Subcutaneous abdominal adipose tissue (tissue), 5 donors: ENCODE results near the gene PRPSAP2.

Experiments used
- H3K27ac ChIP-seq: one replicate; pipeline ENCODE4 v1.7.0; 2013; ENCODE audit warnings: low read depth, mild to moderate bottlenecking, inconsistent platforms, low read length, moderate library complexity
- H3K27me3 ChIP-seq, 5 donors: one replicate each; pipeline ENCODE4 v1.7.0; 2013; ENCODE audit warnings: low read length in 5 of 5, inconsistent platforms in 1 of 5; ENCODE audit not compliant: control insufficient read depth in 5 of 5, insufficient read depth in 4 of 5
- H3K36me3 ChIP-seq, 5 donors: one replicate each; pipeline ENCODE4 v1.7.0; 2013; ENCODE audit warnings: low read length in 5 of 5; ENCODE audit not compliant: control insufficient read depth in 5 of 5, insufficient read depth in 5 of 5
- H3K4me1 ChIP-seq, 5 donors: one replicate each; pipeline ENCODE4 v1.7.0; 2013; ENCODE audit warnings: low read length in 5 of 5, mild to moderate bottlenecking in 3 of 5, moderate library complexity in 1 of 5; ENCODE audit not compliant: control insufficient read depth in 5 of 5, insufficient read depth in 5 of 5
- H3K4me3 ChIP-seq, 5 donors: one replicate each; pipeline ENCODE4 v1.7.0; 2013; ENCODE audit warnings: low read length in 5 of 5, low read depth in 1 of 5
- H3K9ac ChIP-seq, 5 donors: one replicate each; pipeline ENCODE4 v1.7.0; 2013; ENCODE audit warnings: low read length in 5 of 5, mild to moderate bottlenecking in 4 of 5, moderate library complexity in 3 of 5
- H3K9me3 ChIP-seq, 5 donors: one replicate each; pipeline ENCODE4 v1.7.0; 2013; ENCODE audit warnings: low read length in 5 of 5; ENCODE audit not compliant: control insufficient read depth in 5 of 5
- donor health status: healthy.
- donor health status: healthy.
- donor health status: healthy.
- donor health status: healthy.
- donor health status: healthy.

The PRPSAP2 gene

GRCh38 chr17:18965530-18966236 lies 107.8 kb downstream of the PRPSAP2 start:
- Histone ChIP-seq H3K27ac (no peak overlapping the region), H3K36me3 (no peaks in the 10 kb centered on the region), H3K27me3 (no peaks in the 10 kb centered on the region), H3K9me3 (no peaks in the 10 kb centered on the region), H3K4me1 (peaks cover 2 to 39% (median 10%) of the 10 kb centered on the region in 5 donors), H3K9ac (no peak overlapping the region), H3K4me3 (no peak overlapping the region)

GRCh38 chr17:18966831-18967624 lies 109.1 kb downstream of the PRPSAP2 start:
- Histone ChIP-seq H3K27ac (no peak overlapping the region), H3K27me3 (no peaks in the 10 kb centered on the region), H3K4me3 (peak overlapping the region in 1 of 5 donors; percentile 4), H3K9ac (peak overlapping the region in 1 of 5 donors; percentile 26), H3K4me1 (peaks cover 0 to 29% (median 10%) of the 10 kb centered on the region in 5 donors), H3K36me3 (no peaks in the 10 kb centered on the region), H3K9me3 (no peaks in the 10 kb centered on the region)

- Histone ChIP-seq H3K9ac (no peak overlapping the region), H3K4me3 (no peak overlapping the region), H3K9me3 (no peaks in the 10 kb centered on the region), H3K27ac (no peak overlapping the region), H3K36me3 (no peaks in the 10 kb centered on the region), H3K4me1 (peaks cover 0 to 23% (median 10%) of the 10 kb centered on the region in 5 donors), H3K27me3 (no peaks in the 10 kb centered on the region)
Observed at GRCh38 chr17:18967916-18968315, 110.0 kb downstream of the PRPSAP2 start.

GRCh38 chr17:18968345-18968744 lies 110.4 kb downstream of the PRPSAP2 start:
- H3K9me3 ChIP-seq: no peaks in the 10 kb centered on the region
- H3K27me3 ChIP-seq: no peaks in the 10 kb centered on the region
- peaks cover 0 to 21% (median 10%) of the 10 kb centered on the region in 5 donors for H3K4me1 ChIP-seq
- H3K4me3 ChIP-seq: no peak overlapping the region
- no peak overlapping the region for H3K27ac ChIP-seq
- no peak overlapping the region for H3K9ac ChIP-seq
- no peaks in the 10 kb centered on the region for H3K36me3 ChIP-seq

- Histone ChIP-seq H3K9ac (no peak overlapping the region), H3K4me1 (peaks cover 0 to 12% (median 9%) of the 10 kb centered on the region in 5 donors), H3K36me3 (no peaks in the 10 kb centered on the region), H3K4me3 (no peak overlapping the region), H3K27me3 (no peaks in the 10 kb centered on the region), H3K9me3 (no peaks in the 10 kb centered on the region), H3K27ac (no peak overlapping the region)
Observed at GRCh38 chr17:18968945-18969887, 111.3 kb downstream of the PRPSAP2 start.

- H3K4me3 ChIP-seq: no peak overlapping the region
- no peaks in the 10 kb centered on the region for H3K36me3 ChIP-seq
- no peaks in the 10 kb centered on the region for H3K9me3 ChIP-seq
- H3K9ac ChIP-seq: no peak overlapping the region
- no peaks in the 10 kb centered on the region for H3K27me3 ChIP-seq
- H3K27ac ChIP-seq: no peak overlapping the region
- peaks cover 0 to 11% (median 9%) of the 10 kb centered on the region in 5 donors for H3K4me1 ChIP-seq
Observed at GRCh38 chr17:18970582-18971480, 112.9 kb downstream of the PRPSAP2 start.

- no peaks in the 10 kb centered on the region for H3K36me3 ChIP-seq
- H3K27me3 ChIP-seq: no peaks in the 10 kb centered on the region
- H3K9ac ChIP-seq: no peak overlapping the region
- no peak overlapping the region for H3K4me3 ChIP-seq
- peaks cover 0 to 8% (median 8%) of the 10 kb centered on the region in 5 donors for H3K4me1 ChIP-seq
- no peaks in the 10 kb centered on the region for H3K9me3 ChIP-seq
- no peak overlapping the region for H3K27ac ChIP-seq
Observed at GRCh38 chr17:18971801-18972200, 113.9 kb downstream of the PRPSAP2 start.

- peaks cover 0 to 5% (median 0%) of the 10 kb centered on the region in 5 donors for H3K36me3 ChIP-seq
- H3K9ac ChIP-seq: no peak overlapping the region
- no peaks in the 10 kb centered on the region for H3K9me3 ChIP-seq
- H3K27me3 ChIP-seq: no peaks in the 10 kb centered on the region
- H3K4me3 ChIP-seq: no peak overlapping the region
- H3K4me1 ChIP-seq: no peaks in the 10 kb centered on the region
- H3K27ac ChIP-seq: no peak overlapping the region
Observed at GRCh38 chr17:18974407-18975149, 116.6 kb downstream of the PRPSAP2 start.
